ENCODE measurements around the gene PDCD1LG2. TPM values are rescaled to one million over a fixed set of nuclear protein-coding genes. Genes with fewer than 3 reads are reported as not detected.
A peak's percentile ranks its signal among the peaks of the same experiment; 100 is the strongest.

The PDCD1LG2 gene
- total RNA-seq, 4 donors from 2014 or later: 0.78 to 2.6 (median 1.6) TPM

DNA sequence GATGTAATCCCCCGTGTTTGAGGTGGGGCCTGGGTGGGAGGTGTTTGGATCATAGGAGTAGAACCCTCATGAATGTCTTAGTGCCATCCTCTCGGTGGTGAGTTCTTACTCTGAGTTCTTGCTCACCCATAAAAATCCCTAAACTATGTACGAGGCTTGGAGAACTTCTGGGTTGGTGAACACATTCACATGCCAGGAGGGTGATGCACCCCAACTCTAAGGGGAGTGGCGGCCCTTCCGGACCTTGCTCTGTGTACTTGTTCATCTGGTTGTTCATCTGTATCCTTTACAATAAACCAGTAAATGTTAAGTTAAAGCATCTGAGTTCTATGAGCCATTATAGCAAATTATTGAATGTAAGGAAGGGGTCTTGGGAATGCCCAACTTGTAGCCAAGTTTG, 82.6 kb downstream of the PDCD1LG2 start:
- intact Hi-C loops (cut with DNase I): loop anchor here (5.0 to 10.0 kb wide), 3 partner anchors 158 to 818 kb away; partner anchors contain the start of genes INSL6 and PLGRKT
- Histone ChIP-seq H3K27me3 (no peaks in the 10 kb centered on the region), H3K27ac (no peak overlapping the region), H3K4me1 (no peaks in the 10 kb centered on the region), H3K36me3 (no peaks in the 10 kb centered on the region), H3K9me3 (no peaks in the 10 kb centered on the region), H3K4me3 (replicated peaks in 1 of 3) (no peak overlapping the region)
- WGBS, 2 donors: 90 to 91% methylated on average over 5 of the region's 5 CpGs
- no peak for DNase-seq
- no peak for TF ChIP-seq POLR2A (IDR thresholded peaks at IDR 0.05)
- TF ChIP-seq, protein P1, sequence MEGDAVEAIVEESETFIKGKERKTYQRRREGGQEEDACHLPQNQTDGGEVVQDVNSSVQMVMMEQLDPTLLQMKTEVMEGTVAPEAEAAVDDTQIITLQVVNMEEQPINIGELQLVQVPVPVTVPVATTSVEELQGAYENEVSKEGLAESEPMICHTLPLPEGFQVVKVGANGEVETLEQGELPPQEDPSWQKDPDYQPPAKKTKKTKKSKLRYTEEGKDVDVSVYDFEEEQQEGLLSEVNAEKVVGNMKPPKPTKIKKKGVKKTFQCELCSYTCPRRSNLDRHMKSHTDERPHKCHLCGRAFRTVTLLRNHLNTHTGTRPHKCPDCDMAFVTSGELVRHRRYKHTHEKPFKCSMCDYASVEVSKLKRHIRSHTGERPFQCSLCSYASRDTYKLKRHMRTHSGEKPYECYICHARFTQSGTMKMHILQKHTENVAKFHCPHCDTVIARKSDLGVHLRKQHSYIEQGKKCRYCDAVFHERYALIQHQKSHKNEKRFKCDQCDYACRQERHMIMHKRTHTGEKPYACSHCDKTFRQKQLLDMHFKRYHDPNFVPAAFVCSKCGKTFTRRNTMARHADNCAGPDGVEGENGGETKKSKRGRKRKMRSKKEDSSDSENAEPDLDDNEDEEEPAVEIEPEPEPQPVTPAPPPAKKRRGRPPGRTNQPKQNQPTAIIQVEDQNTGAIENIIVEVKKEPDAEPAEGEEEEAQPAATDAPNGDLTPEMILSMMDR (IDR thresholded peaks at IDR 0.05): no peak

DNA sequence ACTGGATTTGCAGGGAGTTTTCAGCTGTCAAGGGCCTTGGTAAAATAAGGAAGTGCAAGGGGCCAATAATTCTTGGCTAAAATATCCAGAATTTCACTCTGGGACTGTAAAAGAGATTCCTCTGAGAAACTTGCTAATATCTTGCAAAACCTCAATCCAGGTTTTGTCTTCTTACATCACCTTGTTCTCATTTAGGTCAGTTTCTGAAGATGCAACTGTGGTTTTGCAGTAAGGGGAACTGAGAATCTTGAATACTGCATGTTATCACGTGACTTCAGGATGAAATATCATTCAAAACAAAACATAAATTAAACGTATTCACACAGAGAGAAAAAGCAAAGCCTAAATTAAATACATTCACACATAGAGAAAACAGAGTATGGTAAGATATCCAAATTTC, 83.6 kb downstream of the PDCD1LG2 start:
- no peaks in the 10 kb centered on the region for H3K4me1 ChIP-seq
- DNase-seq: no peak
- 85 to 89% methylated on average over 2 of the region's 2 CpGs for WGBS, 2 donors
- H3K27ac ChIP-seq: no peak overlapping the region
- H3K9me3 ChIP-seq: no peaks in the 10 kb centered on the region
- intact Hi-C loops (cut with DNase I): loop anchor here (5.0 to 10.0 kb wide), 3 partner anchors 159 to 819 kb away; partner anchors contain the start of genes INSL6 and PLGRKT
- H3K4me3 ChIP-seq (replicated peaks in 1 of 3): no peak overlapping the region
- no peak for TF ChIP-seq POLR2A (IDR thresholded peaks at IDR 0.05)
- TF ChIP-seq, protein P1 (IDR thresholded peaks at IDR 0.05): no peak
- H3K27me3 ChIP-seq: no peaks in the 10 kb centered on the region
- no peaks in the 10 kb centered on the region for H3K36me3 ChIP-seq

DNA sequence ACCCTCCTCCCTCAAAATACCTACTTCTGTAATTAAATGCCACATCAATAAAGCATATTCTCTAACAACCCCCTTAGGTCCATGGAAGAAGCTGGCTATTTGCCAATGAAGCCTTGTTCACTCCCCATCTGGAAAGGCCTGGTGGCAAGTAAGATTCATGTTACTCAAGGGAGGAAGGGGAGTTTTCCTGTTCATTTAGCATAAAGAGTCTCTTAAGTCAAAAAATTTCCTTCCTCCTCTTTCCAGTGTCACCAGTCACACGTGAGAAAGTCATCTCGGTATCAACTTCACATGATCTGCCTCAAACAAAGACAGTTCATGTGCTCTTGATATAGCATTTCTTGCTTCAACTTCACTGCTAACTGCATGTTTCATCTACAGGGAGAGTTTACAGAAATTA, 85.8 kb downstream of the PDCD1LG2 start:
- Histone ChIP-seq H3K36me3 (no peaks in the 10 kb centered on the region), H3K9me3 (no peaks in the 10 kb centered on the region), H3K27ac (no peak overlapping the region), H3K4me1 (peaks cover 0 to 4% of the 10 kb centered on the region in 2 donors), H3K4me3 (replicated peaks in 1 of 3) (no peak overlapping the region), H3K27me3 (no peaks in the 10 kb centered on the region)
- DNase-seq: no peak
- intact Hi-C loops (cut with DNase I): loop anchor here (10.0 kb wide), 2 partner anchors 161 to 821 kb away; partner anchors contain the start of gene PLGRKT
- TF ChIP-seq, protein P1 (IDR thresholded peaks at IDR 0.05): no peak
- TF ChIP-seq POLR2A (IDR thresholded peaks at IDR 0.05): no peak
- WGBS, 2 donors: 39 to 51% methylated on average over 2 of the region's 2 CpGs

DNA sequence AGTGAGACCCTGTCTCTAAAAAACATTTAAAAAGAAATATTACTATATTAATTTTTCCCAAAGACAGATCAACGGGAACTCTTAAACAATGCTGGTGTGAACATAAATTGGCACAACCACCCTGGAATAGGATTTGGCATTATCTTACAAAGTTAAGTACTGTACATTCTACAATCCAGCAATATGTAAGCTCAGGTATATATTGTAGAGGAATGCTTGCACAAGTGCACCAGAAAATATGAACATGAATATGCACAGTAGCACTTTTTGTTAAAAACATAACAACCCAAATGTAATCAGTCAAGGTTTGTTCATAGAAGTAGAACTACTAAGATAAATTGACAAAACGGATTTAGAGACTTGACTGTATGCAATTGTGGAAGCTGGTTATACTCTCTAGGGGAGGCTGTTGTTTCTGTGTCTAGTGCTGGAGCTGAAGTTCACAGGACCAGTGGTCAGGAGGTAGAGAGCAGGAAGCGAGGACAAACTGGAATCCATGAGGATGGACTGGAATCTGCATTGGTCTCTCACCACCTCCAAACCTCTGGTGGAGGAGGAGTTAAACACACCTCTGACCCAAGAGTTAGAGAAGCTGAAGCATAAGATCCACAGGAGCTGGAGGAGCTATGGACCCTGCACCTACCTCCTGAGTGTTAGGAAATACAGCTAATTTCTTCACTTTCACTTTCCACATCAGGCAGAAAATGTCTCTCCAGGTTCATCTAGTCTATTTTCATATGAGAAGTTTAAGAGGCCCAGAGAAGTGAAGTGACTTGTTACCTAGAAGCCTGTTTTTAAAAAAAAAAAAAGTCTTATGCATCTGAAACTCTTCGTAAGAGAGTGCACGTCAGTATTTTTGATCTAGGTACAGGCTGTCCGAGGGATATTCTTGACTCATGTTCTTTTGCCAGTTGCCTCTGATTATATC, 98.2 kb downstream of the PDCD1LG2 start:
- TF ChIP-seq POLR2A (IDR thresholded peaks at IDR 0.05): no peak
- TF ChIP-seq, protein P1 (IDR thresholded peaks at IDR 0.05): peak in 1 of 6 experiments; percentile 16
- Histone ChIP-seq H3K27me3 (no peaks in the 10 kb centered on the region), H3K27ac (peak overlapping the region; percentile 65 to 84 (median 66)), H3K4me1 (peaks cover 32 to 37% of the 10 kb centered on the region in 2 donors), H3K36me3 (no peaks in the 10 kb centered on the region), H3K4me3 (replicated peaks in 1 of 3) (peak overlapping the region in 2 of 3 donors; percentile 3 to 14), H3K9me3 (no peaks in the 10 kb centered on the region)
- DNase-seq: peak in 1 of 2 donors; percentile 15
- intact Hi-C loops (cut with DNase I): no loop called here
- 40 to 41% methylated on average over 6 of the region's 6 CpGs for WGBS, 2 donors

DNA sequence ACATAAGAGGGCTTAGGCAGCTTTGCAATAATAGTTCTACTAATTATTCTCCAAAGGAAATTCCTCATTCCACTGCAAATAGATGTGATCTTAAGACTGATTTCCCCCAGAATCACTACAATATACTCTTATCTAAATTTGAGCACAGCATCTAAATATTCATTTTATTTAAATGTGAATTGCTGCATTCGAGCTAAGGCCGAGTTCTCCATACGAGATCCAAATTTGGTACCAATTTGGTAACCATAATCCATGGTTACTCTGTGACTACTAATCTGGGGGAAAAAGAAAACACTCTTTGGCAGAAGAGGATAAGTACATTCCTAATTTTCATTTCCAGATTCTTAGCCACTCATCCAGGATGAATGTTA, 98.9 kb downstream of the PDCD1LG2 start:
- H3K4me3 ChIP-seq (replicated peaks in 1 of 3): peak overlapping the region in 1 of 3 donors; percentile 14
- intact Hi-C loops (cut with DNase I): no loop called here
- peaks cover 32 to 37% of the 10 kb centered on the region in 2 donors for H3K4me1 ChIP-seq
- TF ChIP-seq, protein P1 (IDR thresholded peaks at IDR 0.05): no peak
- TF ChIP-seq POLR2A (IDR thresholded peaks at IDR 0.05): no peak
- H3K9me3 ChIP-seq: no peaks in the 10 kb centered on the region
- H3K36me3 ChIP-seq: no peaks in the 10 kb centered on the region
- no peaks in the 10 kb centered on the region for H3K27me3 ChIP-seq
- WGBS, 2 donors: 69 to 74% methylated on average over 3 of the region's 3 CpGs
- H3K27ac ChIP-seq: peak overlapping the region; percentile 65 to 84 (median 66)
- no peak for DNase-seq

All from thyroid gland (tissue), 4 donors.